ENCODE results near the gene ZNRD2.

ZNRD2 gene

GRCh38 chr11:65617990-65618751 is 47.9 kb downstream of the ZNRD2 start:
- WGBS, 2 experiments: 96% methylated on average over 33 of the region's 33 CpGs
- Histone ChIP-seq H3K36me3 (ENCODE audit: control insufficient read depth, insufficient read depth, low read length) (peaks cover 32% of the 10 kb centered on the region), H3K9me3 (ENCODE audit: control insufficient read depth, low read length) (no peaks in the 10 kb centered on the region)

GRCh38 chr11:65618763-65619162 is 48.5 kb downstream of the ZNRD2 start:
- WGBS, 2 experiments: 96 to 97% methylated on average over 14 of the region's 14 CpGs
- Histone ChIP-seq H3K4me3 (ENCODE audit: insufficient read depth, low read depth, low read length) (no peak overlapping the region), H3K9me3 (ENCODE audit: control insufficient read depth, low read length) (no peaks in the 10 kb centered on the region), H3K36me3 (ENCODE audit: control insufficient read depth, insufficient read depth, low read length) (peaks cover 33% of the 10 kb centered on the region), H3K4me1 (ENCODE audit: control insufficient read depth, insufficient read depth, low read length) (peaks cover 12% of the 10 kb centered on the region), H3K27ac (ENCODE audit: insufficient read depth, low read depth, low read length, poor library complexity, severe bottlenecking) (no peak overlapping the region), H3K27me3 (ENCODE audit: control insufficient read depth, insufficient read depth, low read length, poor library complexity, severe bottlenecking) (no peaks in the 10 kb centered on the region)

More at GRCh38 chr11:65617990-65618751, 47.9 kb downstream of the ZNRD2 start:
- H3K4me1 ChIP-seq (ENCODE audit: control insufficient read depth, insufficient read depth, low read length): peaks cover 15% of the 10 kb centered on the region
- H3K27me3 ChIP-seq (ENCODE audit: control insufficient read depth, insufficient read depth, low read length, poor library complexity, severe bottlenecking): no peaks in the 10 kb centered on the region
- no peak overlapping the region for H3K27ac ChIP-seq (ENCODE audit: insufficient read depth, low read depth, low read length, poor library complexity, severe bottlenecking)
- no peak overlapping the region for H3K4me3 ChIP-seq (ENCODE audit: insufficient read depth, low read depth, low read length)

- no peak overlapping the region for H3K4me3 ChIP-seq (ENCODE audit: insufficient read depth, low read depth, low read length)
- WGBS, 2 experiments: 95 to 96% methylated on average over 29 of the region's 29 CpGs
- peaks cover 12% of the 10 kb centered on the region for H3K4me1 ChIP-seq (ENCODE audit: control insufficient read depth, insufficient read depth, low read length)
- no peaks in the 10 kb centered on the region for H3K9me3 ChIP-seq (ENCODE audit: control insufficient read depth, low read length)
- H3K27ac ChIP-seq (ENCODE audit: insufficient read depth, low read depth, low read length, poor library complexity, severe bottlenecking): no peak overlapping the region
- H3K36me3 ChIP-seq (ENCODE audit: control insufficient read depth, insufficient read depth, low read length): peaks cover 33% of the 10 kb centered on the region
- H3K27me3 ChIP-seq (ENCODE audit: control insufficient read depth, insufficient read depth, low read length, poor library complexity, severe bottlenecking): no peaks in the 10 kb centered on the region
These were observed 49.1 kb downstream of the ZNRD2 start for GRCh38 chr11:65619281-65619928.

GRCh38 chr11:65620666-65621065 is 50.4 kb downstream of the ZNRD2 start:
- Histone ChIP-seq H3K27me3 (ENCODE audit: control insufficient read depth, insufficient read depth, low read length, poor library complexity, severe bottlenecking) (no peaks in the 10 kb centered on the region), H3K9me3 (ENCODE audit: control insufficient read depth, low read length) (no peaks in the 10 kb centered on the region), H3K36me3 (ENCODE audit: control insufficient read depth, insufficient read depth, low read length) (peaks cover 33% of the 10 kb centered on the region), H3K4me1 (ENCODE audit: control insufficient read depth, insufficient read depth, low read length) (peaks cover 12% of the 10 kb centered on the region), H3K4me3 (ENCODE audit: insufficient read depth, low read depth, low read length) (no peak overlapping the region), H3K27ac (ENCODE audit: insufficient read depth, low read depth, low read length, poor library complexity, severe bottlenecking) (no peak overlapping the region)
- 92 to 94% methylated on average over 19 of the region's 19 CpGs for WGBS, 2 experiments

GRCh38 chr11:65621460-65621859 is 51.2 kb downstream of the ZNRD2 start:
- no peaks in the 10 kb centered on the region for H3K27me3 ChIP-seq (ENCODE audit: control insufficient read depth, insufficient read depth, low read length, poor library complexity, severe bottlenecking)
- H3K4me3 ChIP-seq (ENCODE audit: insufficient read depth, low read depth, low read length): no peak overlapping the region
- H3K9me3 ChIP-seq (ENCODE audit: control insufficient read depth, low read length): no peaks in the 10 kb centered on the region
- H3K27ac ChIP-seq (ENCODE audit: insufficient read depth, low read depth, low read length, poor library complexity, severe bottlenecking): no peak overlapping the region
- peaks cover 10% of the 10 kb centered on the region for H3K4me1 ChIP-seq (ENCODE audit: control insufficient read depth, insufficient read depth, low read length)
- WGBS, 2 experiments: 95 to 96% methylated on average over 14 of the region's 14 CpGs
- H3K36me3 ChIP-seq (ENCODE audit: control insufficient read depth, insufficient read depth, low read length): peaks cover 35% of the 10 kb centered on the region

Data from ectodermal cell (in vitro differentiated cells).